Astrocyte (in vitro differentiated cells and primary cell): ENCODE results near the gene GMDS. TPM values are rescaled to one million over a fixed set of nuclear protein-coding genes. Genes with fewer than 3 reads are reported as not detected.

Experiments
- DNase-seq: peaks from one replicate; pipeline ENCODE4 v3.0.0-alpha.2; 2010; ENCODE audit warnings: low read depth
- FAIRE-seq: peaks from 2 replicates; lab custom pipeline; 2011; peaks lifted over from hg19 to GRCh38; lab: Jason Lieb, UNC
- H2AFZ ChIP-seq: 2 replicates; pipeline ENCODE4 v1.6.0; 2012; ENCODE audit warnings: low read depth, low read length, inconsistent platforms
- H3K27ac ChIP-seq: 2 replicates; pipeline ENCODE4 v1.5.1; 2011; ENCODE audit warnings: low read depth, low read length, inconsistent platforms
- H3K27me3 ChIP-seq: 2 replicates; pipeline ENCODE4 v1.6.0; 2011; ENCODE audit warnings: low read length, inconsistent platforms; ENCODE audit not compliant: insufficient read depth
- H3K36me3 ChIP-seq: 2 replicates; pipeline ENCODE4 v1.5.1; 2011; ENCODE audit warnings: low read length, inconsistent platforms; ENCODE audit not compliant: insufficient read depth
- H3K4me1 ChIP-seq: 2 replicates; pipeline ENCODE4 v1.5.1; 2011; ENCODE audit warnings: low read length, inconsistent platforms; ENCODE audit not compliant: insufficient read depth
- H3K4me2 ChIP-seq: 2 replicates; pipeline ENCODE4 v1.6.0; 2012; ENCODE audit warnings: low read length, inconsistent platforms
- H3K4me3 ChIP-seq: 2 replicates; pipeline ENCODE4 v1.5.1; 2011; ENCODE audit warnings: low read depth, mild to moderate bottlenecking, low read length, inconsistent platforms; ENCODE audit not compliant: insufficient read depth
- H3K79me2 ChIP-seq: 2 replicates; pipeline ENCODE4 v1.6.0; 2012; ENCODE audit warnings: mild to moderate bottlenecking, low read length, inconsistent platforms; ENCODE audit not compliant: insufficient read depth
- H3K9ac ChIP-seq: 2 replicates; pipeline ENCODE4 v1.6.0; 2012; ENCODE audit warnings: mild to moderate bottlenecking, low read length, inconsistent platforms
- H3K9me3 ChIP-seq: 2 replicates; pipeline ENCODE4 v1.5.1; 2012; ENCODE audit warnings: low read depth, mild to moderate bottlenecking, low read length, inconsistent platforms; ENCODE audit not compliant: insufficient read depth
- H4K20me1 ChIP-seq: 2 replicates; pipeline ENCODE4 v1.6.0; 2012; ENCODE audit warnings: low read length, inconsistent platforms; ENCODE audit not compliant: insufficient read depth
- H3K27ac Mint-ChIP-seq: one replicate; pipeline ENCODE4 v1.8.0; 2021; ENCODE audit warnings: mild to moderate bottlenecking, mixed read lengths; ENCODE audit not compliant: unreplicated experiment
- H3K27me3 Mint-ChIP-seq: one replicate; pipeline ENCODE4 v1.8.0; 2021; ENCODE audit warnings: low read depth, mixed read lengths; ENCODE audit not compliant: unreplicated experiment
- H3K36me3 Mint-ChIP-seq: one replicate; pipeline ENCODE4 v1.8.0; 2021; ENCODE audit warnings: low read depth, mixed read lengths; ENCODE audit not compliant: unreplicated experiment
- H3K4me1 Mint-ChIP-seq: one replicate; pipeline ENCODE4 v1.8.0; 2021; ENCODE audit warnings: low read depth, mixed read lengths; ENCODE audit not compliant: unreplicated experiment
- H3K4me3 Mint-ChIP-seq: one replicate; pipeline ENCODE4 v1.8.0; 2021; ENCODE audit warnings: mild to moderate bottlenecking, moderate library complexity, mixed read lengths; ENCODE audit not compliant: unreplicated experiment
- H3K9me3 Mint-ChIP-seq: one replicate; pipeline ENCODE4 v1.8.0; 2021; ENCODE audit warnings: mild to moderate bottlenecking, mixed read lengths; ENCODE audit not compliant: unreplicated experiment
- CTCF ChIP-seq: IDR thresholded peaks from 2 replicates; pipeline ENCODE4 v1.5.1; 2011; ENCODE audit warnings: low read depth, mild to moderate bottlenecking, inconsistent platforms, low read length, moderate library complexity; ENCODE audit not compliant: insufficient read depth
- EZH2 ChIP-seq: IDR thresholded peaks from 2 replicates; pipeline ENCODE4 v1.6.1; 2012; ENCODE audit warnings: mild to moderate bottlenecking, low read length, inconsistent platforms; ENCODE audit not compliant: insufficient read depth
- total RNA-seq: library from RNA; stranded (reverse); gene quantifications from 2 replicates; pipeline ENCODE4 v1.2.1, GENCODE V29; 2021

GMDS gene
- total RNA-seq, 1 donor from 2014 or later: 9.4 TPM

GRCh38 chr6:1597121-1597744, 648.2 kb downstream of the GMDS start:
- peaks cover 44% of the 10 kb centered on the region for H3K27me3 ChIP-seq
- no peak overlapping the region for H2AFZ ChIP-seq
- no peaks in the 10 kb centered on the region for H4K20me1 ChIP-seq
- no peak overlapping the region for H3K4me2 ChIP-seq
- H3K27ac ChIP-seq: no peak overlapping the region
- no peak overlapping the region for H3K4me3 ChIP-seq
- Mint-ChIP-seq H3K27ac (no peak overlapping the region), H3K9me3 (no peaks in the 10 kb centered on the region), H3K36me3 (no peaks in the 10 kb centered on the region), H3K4me1 (peaks cover 4% of the 10 kb centered on the region), H3K4me3 (no peak overlapping the region), H3K27me3 (peaks cover 50% of the 10 kb centered on the region)
- H3K9me3 ChIP-seq: no peaks in the 10 kb centered on the region
- DNase-seq: no peak
- no peak for FAIRE-seq
- H3K4me1 ChIP-seq: no peaks in the 10 kb centered on the region
- H3K79me2 ChIP-seq: no peaks in the 10 kb centered on the region
- no peak overlapping the region for H3K9ac ChIP-seq
- TF ChIP-seq EZH2 (no peak), CTCF (no peak)
- H3K36me3 ChIP-seq: no peaks in the 10 kb centered on the region

- Histone ChIP-seq H2AFZ (peak overlapping the region; percentile 45), H3K36me3 (no peaks in the 10 kb centered on the region), H3K4me2 (peak overlapping the region; percentile 64), H3K79me2 (no peaks in the 10 kb centered on the region), H4K20me1 (no peaks in the 10 kb centered on the region), H3K4me1 (no peaks in the 10 kb centered on the region), H3K27me3 (peaks cover 35% of the 10 kb centered on the region), H3K9me3 (no peaks in the 10 kb centered on the region), H3K9ac (no peak overlapping the region), H3K27ac (no peak overlapping the region), H3K4me3 (no peak overlapping the region)
- peaks cover 46% of the 10 kb centered on the region for H3K27me3 Mint-ChIP-seq
- TF ChIP-seq CTCF (peak; percentile 71), EZH2 (no peak)
- no peak overlapping the region for H3K27ac Mint-ChIP-seq
- no peak for DNase-seq
- peaks cover 4% of the 10 kb centered on the region for H3K4me1 Mint-ChIP-seq
- FAIRE-seq: no peak
- H3K4me3 Mint-ChIP-seq: no peak overlapping the region
- H3K36me3 Mint-ChIP-seq: no peaks in the 10 kb centered on the region
- no peaks in the 10 kb centered on the region for H3K9me3 Mint-ChIP-seq
These were observed 649.1 kb downstream of the GMDS start for GRCh38 chr6:1596088-1596852.
